ENCODE results near the gene TJP1. TPM values are rescaled to one million over a fixed set of nuclear protein-coding genes. Genes with fewer than 3 reads are reported as not detected.

TJP1 gene
- total and polyA plus RNA-seq, 8 donors, result 14.7 to 80.0 (median 39.0) TPM

DNA sequence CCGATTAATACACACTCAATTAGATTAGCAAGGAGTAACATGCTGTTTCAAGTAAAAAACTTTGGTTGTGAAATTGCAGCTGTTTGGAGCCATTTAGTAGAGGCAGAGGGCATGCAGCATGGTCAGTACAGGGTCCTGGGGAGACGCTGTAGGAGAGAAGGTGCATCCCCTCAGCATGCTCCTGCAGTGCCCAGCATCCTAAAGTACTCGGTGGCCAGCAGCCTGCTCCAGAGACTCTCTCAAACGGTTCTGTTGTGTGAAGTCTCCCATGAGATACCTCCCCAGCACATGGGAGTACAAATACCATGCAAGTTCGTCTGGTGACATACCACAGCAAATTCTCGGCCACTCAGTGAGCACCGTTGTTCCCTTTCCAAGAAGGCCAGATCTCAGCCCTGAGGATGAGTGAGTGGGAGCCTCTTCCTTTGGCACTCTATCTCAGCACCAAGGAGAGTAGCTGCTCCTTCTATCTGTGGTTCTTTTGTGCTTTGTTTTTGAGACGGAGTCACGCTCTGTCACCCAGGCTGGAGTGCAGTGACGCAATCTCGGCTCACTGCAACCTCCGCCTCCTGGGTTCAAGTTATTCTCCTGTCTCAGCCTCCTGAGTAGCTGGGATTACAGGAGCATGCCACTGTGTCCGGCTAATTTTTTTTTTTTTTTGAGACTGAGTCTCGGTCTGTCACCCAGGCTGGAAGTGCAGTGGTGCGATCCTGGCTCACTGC is 72.7 kb downstream of the TJP1 start:
- intact Hi-C loops (cut with DNase I), result loop anchor here in 1 of 3 donors (10.0 kb wide), 1 partner anchor 55 kb away; no protein-coding TSS in a partner anchor
- Histone ChIP-seq H3K27ac (no peak overlapping the region), H3K9me3 (no peaks in the 10 kb centered on the region), H3K4me3 (no peak overlapping the region), H3K27me3 (no peaks in the 10 kb centered on the region), H3K4me1 (no peaks in the 10 kb centered on the region), H3K36me3 (no peaks in the 10 kb centered on the region)
- no peak for DNase-seq
- WGBS, 2 donors, result 83 to 89% methylated on average over 15 of the region's 15 CpGs
- TF ChIP-seq, protein P1, sequence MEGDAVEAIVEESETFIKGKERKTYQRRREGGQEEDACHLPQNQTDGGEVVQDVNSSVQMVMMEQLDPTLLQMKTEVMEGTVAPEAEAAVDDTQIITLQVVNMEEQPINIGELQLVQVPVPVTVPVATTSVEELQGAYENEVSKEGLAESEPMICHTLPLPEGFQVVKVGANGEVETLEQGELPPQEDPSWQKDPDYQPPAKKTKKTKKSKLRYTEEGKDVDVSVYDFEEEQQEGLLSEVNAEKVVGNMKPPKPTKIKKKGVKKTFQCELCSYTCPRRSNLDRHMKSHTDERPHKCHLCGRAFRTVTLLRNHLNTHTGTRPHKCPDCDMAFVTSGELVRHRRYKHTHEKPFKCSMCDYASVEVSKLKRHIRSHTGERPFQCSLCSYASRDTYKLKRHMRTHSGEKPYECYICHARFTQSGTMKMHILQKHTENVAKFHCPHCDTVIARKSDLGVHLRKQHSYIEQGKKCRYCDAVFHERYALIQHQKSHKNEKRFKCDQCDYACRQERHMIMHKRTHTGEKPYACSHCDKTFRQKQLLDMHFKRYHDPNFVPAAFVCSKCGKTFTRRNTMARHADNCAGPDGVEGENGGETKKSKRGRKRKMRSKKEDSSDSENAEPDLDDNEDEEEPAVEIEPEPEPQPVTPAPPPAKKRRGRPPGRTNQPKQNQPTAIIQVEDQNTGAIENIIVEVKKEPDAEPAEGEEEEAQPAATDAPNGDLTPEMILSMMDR (IDR thresholded peaks at IDR 0.05), result no peak
- FAIRE-seq, result no peak
- peak in 2 of 4 donors; percentile 19 to 28 for ATAC-seq

DNA sequence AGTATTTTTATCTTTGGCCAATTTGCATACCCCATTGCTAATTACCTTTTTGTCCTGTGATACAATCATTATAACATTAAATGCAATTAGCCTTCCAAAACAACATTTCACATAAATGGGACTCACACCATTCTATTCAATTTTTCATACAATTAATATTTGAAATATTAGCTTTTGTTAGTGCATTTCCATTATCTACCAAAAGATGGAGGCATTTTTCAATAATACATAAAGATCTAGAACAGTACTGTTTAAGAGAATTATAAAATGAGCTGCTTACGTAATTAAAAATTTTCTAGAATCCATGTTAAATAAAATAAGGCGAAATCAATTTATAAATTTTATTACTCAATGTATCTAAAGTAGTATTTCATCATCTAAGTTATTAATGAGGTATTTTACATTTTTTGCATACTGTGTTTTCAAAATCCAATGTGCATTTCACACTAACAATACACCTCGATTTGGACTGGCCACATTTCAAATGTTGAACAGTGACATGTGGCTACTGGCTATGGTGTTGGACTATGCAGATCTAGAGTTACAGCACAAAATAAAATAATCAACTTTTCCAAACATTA is 74.3 kb downstream of the TJP1 start:
- no peaks in the 10 kb centered on the region for H3K9me3 ChIP-seq
- WGBS, 2 donors, result 59 to 69% methylated on average over 3 of the region's 3 CpGs
- no peaks in the 10 kb centered on the region for H3K27me3 ChIP-seq
- no peaks in the 10 kb centered on the region for H3K36me3 ChIP-seq
- no peaks in the 10 kb centered on the region for H3K4me1 ChIP-seq
- TF ChIP-seq, protein P1 (IDR thresholded peaks at IDR 0.05), result peak in 2 of 4 donors; percentile 18 to 20
- DNase-seq (no peak), ATAC-seq (peak in 3 of 4 donors; percentile 34 to 55 (median 55)), FAIRE-seq (peak; percentile 85)
- H3K27ac ChIP-seq, result no peak overlapping the region
- intact Hi-C loops (cut with DNase I), result no loop called here
- H3K4me3 ChIP-seq, result no peak overlapping the region

DNA sequence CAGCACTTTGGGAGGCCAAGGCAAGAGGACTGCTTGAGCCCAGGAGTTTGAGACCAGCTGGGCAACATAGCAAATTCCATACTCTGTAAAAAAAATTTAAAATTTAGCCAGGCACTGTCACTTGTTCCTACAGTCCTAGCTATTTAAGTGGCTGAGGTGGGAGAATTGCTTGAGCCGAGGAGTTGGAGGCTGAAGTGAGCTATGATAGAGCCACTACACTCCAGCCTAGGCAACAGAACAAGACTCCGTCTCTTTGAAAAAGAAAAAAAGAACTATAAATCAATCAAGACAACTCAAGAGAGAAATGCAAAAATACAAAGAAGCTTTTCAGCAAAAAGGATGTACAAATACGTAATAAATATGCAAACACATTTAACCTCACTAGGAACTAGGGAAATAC is 78.8 kb downstream of the TJP1 start:
- 77 to 78% methylated on average over 3 of the region's 3 CpGs for WGBS, 2 donors

DNA sequence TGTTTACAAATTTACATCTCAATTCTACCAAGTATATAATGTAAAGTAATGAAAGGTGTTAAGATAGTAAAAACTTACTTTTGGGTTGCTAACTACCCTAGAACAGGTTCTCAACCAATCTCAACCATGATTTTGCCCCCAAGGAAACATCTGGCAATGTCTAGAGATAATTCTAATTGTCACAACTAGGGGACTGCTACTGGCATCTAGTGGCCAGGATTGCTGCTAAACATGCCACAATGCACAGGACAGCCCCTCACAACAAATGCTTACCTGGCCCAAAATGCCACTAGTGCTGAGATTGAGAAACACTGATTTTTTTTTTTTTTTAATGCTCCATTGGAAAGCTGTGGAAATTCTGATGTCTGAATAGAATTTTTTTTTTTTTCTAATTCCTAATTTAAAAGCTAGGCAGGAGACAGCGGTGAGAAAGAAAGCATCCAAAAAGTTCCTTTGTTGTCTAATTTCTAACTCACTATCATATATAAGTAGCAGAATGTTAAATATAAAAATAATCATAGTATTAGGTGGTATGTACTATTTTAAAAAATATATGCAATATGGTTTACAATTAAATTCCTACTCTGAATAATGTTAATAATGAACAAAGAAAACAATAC is 81.5 kb downstream of the TJP1 start:
- ATAC-seq, result peak in 1 of 4 donors; percentile 43
- no peak overlapping the region for H3K27ac ChIP-seq
- H3K9me3 ChIP-seq, result no peaks in the 10 kb centered on the region
- H3K4me3 ChIP-seq, result no peak overlapping the region
- peaks cover 3 to 22% (median 4%) of the 10 kb centered on the region in 3 donors for H3K36me3 ChIP-seq
- intact Hi-C loops (cut with DNase I), result no loop called here
- peaks cover 0 to 12% (median 0%) of the 10 kb centered on the region in 3 donors for H3K4me1 ChIP-seq
- WGBS, 2 donors, result 91 to 100% methylated on average over 1 of the region's 1 CpG
- H3K27me3 ChIP-seq, result no peaks in the 10 kb centered on the region
- FAIRE-seq, result no peak
- TF ChIP-seq, protein P1 (IDR thresholded peaks at IDR 0.05), result no peak
- DNase-seq, result no peak

More for the DNA sequence above, 78.8 kb downstream of the TJP1 start:
- H3K36me3 ChIP-seq, result peaks cover 0 to 22% (median 4%) of the 10 kb centered on the region in 3 donors
- H3K9me3 ChIP-seq, result no peaks in the 10 kb centered on the region
- FAIRE-seq, result no peak
- no peaks in the 10 kb centered on the region for H3K4me1 ChIP-seq
- TF ChIP-seq, protein P1 (IDR thresholded peaks at IDR 0.05), result no peak
- H3K27ac ChIP-seq, result no peak overlapping the region
- H3K4me3 ChIP-seq, result no peak overlapping the region
- intact Hi-C loops (cut with DNase I), result no loop called here
- no peak for ATAC-seq
- DNase-seq, result no peak
- no peaks in the 10 kb centered on the region for H3K27me3 ChIP-seq
